NCI-H187 (cell line): ENCODE measurements around the gene CDK17.
"Not testable (repeated sequence)": the region's sequence is repeated elsewhere in the genome, so short reads cannot be mapped to it uniquely, and the experiment has no call there.

ENCODE experiments used
- DNase-seq, 2 experiments: peaks; one replicate each; lab custom pipeline; 2025; lab: John Stamatoyannopoulos, UW

The CDK17 gene

GRCh38 chr12:96399919-96400630 lies at the start of gene CDK17:
TSS of gene CDK17 (minus strand) at chr12:96400439. CDS start at chr12:96334836, 65,603 bp downstream.
- peak; percentile 57 to 81 for DNase-seq

DNA sequence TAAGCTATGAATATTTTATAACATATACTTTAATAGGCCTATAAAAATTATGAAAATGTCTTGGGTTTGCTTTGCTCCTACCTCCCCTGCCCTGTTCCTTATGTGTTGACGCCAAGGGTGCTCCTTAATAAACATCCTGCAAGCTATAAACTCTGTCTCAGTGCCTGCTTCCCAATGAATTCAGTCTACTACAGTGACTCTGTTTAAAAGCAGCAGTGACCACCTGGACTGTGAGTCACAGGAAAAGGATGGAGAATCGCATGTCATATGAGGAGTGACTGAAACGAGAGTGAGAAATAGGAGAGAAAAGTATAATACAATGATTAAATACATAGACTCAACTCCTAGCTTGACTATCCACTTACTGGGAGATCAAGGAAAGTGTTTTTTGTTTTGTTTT lies 48.1 kb upstream of the CDK17 start:
- no peak for DNase-seq

GRCh38 chr12:96447256-96447655 lies 47.0 kb upstream of the CDK17 start:
- DNase-seq = no peak

DNA sequence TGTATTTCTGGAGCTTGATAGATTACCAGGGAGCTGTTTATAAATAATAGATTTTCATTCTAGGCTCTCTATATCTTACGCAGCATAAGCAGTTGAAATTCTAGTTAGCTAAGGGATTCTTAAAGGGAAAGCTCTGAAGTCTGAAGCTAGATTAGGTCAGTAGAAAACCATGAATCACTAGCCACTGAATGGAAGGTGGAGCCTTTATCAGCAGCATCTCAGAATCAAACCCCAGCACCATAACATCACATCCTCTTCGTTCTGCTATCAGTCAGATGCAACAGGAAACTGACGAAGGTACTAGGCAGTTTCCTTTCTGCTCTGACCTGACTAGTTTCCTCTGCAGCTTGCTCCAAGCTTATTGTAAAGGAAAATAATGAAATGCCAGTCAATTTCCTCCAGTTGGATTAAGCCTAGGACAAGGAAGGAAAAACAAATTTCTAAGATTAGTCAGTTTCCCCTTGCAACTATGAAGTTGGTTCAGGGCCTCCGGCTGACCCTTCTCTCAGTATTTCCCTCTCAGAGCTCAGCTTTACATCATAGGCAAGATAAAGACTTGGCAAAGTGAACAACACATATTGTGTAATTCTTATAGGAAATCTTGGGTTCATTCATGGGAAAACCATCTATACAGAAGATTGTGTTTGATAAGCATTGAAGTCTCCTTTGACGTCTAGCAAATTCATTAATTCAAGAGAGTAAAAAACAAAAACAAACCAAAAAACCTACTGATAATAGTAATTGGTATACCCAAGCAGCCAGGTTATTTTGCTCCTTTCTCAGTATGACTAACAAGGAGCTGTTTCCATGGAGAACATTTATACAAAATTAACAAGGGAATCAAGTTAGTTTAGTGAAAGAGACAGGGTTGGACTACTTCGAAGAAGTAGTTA lies 45.7 kb upstream of the CDK17 start:
- DNase-seq = no peak

DNA sequence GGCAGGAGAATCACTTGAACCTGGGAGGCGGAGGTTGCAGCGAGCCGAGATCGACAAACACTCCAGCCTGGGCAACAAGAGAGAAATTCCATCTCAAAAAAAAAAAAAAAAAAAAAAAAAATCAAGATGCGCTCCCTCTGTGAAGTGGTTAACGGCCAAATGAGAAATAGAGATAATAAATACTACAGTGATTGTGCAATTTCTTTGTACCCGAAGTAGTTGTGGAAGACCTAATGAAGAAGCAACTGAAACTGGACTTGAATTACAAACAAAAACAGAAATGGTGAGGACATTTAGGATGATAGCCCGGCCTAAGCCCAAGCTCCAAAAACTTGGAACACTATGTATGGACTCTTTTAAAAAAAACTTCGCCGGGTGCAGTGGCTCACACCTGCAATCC lies 44.2 kb upstream of the CDK17 start:
- no peak for DNase-seq

- no peak for DNase-seq
These were observed 42.7 kb upstream of the CDK17 start for GRCh38 chr12:96442906-96443305.

DNA sequence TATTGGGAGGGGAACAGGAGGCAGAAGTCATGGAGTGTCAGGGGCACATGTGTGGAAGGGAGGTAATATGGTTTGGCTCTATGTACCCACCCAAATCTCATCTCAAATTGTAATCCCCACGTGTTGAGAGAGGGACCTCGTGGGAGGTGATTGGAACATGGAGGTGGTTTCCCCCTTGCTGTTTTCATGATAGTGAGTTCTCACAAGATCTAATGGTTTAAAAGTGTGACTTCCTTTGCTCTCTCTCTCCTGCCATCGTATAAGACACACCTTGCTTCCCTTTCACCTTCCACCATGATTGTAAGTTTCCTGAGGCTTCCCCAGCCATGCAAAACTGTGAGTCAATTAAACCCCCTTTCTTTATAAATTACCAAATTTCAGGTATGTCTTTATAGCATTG lies 41.6 kb upstream of the CDK17 start:
- no peak for DNase-seq

GRCh38 chr12:96438330-96438729 lies 38.1 kb upstream of the CDK17 start:
- no peak for DNase-seq

- no peak for DNase-seq
These were observed 36.9 kb upstream of the CDK17 start for GRCh38 chr12:96437171-96437445.

GRCh38 chr12:96436366-96437170 lies 36.3 kb upstream of the CDK17 start:
- no peak for DNase-seq

DNA sequence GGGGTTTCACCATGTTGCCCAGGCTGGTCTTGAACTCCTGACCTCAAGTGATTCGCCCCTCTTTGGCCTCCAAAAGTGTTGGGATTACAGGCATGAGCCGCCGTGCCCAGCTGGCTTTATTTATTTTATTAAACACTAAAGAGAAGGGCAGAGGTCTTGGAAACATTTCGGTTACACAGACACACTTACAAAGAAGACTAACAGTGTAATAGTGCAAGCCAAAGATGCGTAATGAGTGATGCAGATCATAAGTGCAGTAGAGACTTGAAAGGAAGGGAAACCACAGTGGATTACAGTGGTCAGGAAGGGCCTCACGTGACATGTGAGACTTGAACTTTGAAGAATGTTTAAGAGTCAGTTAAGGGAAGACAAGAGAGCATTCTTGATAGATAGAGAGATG lies 33.9 kb upstream of the CDK17 start:
- no peak for DNase-seq

DNA sequence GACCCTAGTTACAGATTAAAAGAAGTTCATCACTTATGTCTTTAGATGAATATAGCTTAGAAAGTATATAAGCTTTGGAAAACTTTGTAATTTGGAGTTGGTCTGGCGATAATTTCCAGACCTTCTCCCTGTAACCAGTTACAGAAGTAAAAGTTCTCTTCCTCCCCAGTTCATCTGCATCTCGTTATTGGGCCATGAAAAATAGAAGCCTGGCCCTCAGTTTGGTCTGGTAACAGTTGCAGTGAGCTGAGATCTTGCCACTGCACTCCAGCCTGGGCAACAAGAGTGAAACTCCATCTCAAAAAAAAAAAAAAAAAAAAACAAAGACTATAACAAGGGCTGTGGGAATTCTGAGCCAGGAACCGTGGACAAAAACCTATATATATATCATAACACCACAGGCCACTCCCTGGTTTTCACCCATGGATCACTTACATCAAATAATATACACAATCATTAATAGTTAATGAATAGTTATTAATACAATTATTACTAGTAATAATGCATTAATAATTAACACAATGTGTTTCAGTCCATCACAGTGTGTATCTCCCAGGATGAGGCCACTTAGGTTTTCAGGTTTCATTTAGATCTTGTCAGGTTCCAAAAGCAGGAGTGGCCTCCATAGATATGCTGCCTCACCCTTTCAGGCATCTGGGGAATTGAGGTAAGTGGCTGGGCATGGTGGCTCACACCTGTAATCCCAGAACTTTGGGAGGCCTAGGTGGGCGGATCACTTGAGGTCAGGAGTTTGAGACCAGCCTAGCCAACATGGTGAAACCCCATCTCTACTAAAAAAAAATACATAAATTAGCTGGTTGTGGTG lies 32.5 kb upstream of the CDK17 start:
- DNase-seq = not testable (repeated sequence)

- no peak for DNase-seq
These were observed 30.8 kb upstream of the CDK17 start for GRCh38 chr12:96431067-96431466.

GRCh38 chr12:96427269-96427729 lies 27.1 kb upstream of the CDK17 start:
- no peak for DNase-seq

DNA sequence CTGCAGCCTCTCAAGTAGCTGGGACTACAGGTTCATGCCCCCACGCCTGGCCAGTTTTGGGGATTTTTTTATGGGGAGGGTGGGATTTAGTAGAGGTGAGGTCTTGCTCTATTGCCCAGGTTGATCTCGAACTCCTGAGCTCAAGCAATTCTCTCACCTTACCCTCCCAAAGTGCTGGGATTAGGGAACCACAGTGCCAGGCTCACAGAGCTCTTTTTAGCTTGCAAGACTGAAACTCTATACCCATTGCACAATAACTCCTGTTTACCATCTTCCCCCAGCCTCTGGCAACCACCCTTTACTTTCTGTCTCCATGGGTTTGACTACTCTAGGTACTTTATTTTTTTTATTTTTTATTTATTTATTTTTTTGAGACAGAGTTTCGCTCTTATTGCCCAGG lies 25.7 kb upstream of the CDK17 start:
- DNase-seq = no peak

GRCh38 chr12:96425321-96425720 lies 25.1 kb upstream of the CDK17 start:
- DNase-seq = no peak

DNA sequence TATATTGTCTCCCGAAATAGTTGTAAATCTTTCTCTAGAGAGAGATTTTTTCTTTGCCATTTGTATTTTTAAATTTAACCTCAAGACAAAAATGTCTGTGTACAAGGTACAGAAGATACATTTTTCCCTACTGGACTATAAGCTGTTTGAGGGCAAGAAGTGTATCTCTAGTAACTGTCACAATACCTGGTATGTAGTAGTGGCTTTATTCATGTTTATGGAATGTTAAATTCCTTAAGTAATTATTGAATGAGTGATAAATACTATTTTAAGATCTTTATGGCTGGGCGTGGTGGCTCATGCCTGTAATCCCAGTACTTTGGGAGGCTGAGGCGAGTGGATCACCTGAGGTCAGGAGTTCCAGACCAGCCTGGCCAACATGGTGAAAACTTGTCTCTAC lies 24.4 kb upstream of the CDK17 start:
- no peak for DNase-seq

DNA sequence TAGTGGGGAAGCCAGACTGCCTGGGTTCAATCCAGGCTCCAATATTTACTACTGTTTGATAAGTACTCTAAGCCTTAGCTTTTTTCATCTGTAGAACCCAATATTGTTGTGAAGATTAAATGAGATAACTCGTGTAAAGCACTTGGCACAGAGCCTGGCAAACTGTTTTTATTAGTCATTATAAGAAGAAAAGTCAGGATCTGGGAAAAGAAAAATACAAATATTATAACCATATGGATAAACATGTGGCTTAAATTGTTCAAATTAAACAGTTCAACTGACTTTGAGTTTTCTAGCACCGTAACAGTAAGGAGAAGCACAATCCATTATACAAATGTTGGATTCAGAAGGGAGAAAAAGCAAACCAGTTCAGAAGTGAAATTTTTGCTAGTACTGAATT lies 22.0 kb upstream of the CDK17 start:
- no peak for DNase-seq

DNA sequence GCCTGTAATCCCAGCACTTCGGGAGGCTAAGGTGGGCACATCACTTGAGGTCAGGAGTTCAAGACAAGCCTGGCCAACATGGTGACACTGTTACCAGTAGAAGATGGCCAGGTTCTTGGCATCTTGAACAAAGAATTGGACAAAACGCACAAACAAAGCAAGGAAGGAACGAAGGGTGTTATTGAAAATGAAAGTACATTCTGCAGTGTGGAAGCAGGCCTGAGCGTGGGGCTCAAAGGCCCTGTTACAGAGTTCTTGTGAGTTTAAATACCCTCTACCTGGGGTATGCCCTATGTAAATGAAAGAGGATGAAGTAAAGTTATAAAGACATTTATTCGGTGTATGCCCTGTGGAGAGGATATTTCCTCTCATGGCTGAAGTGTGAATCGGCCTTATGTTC lies 20.8 kb upstream of the CDK17 start:
- no peak for DNase-seq

- DNase-seq = no peak
These were observed 20.1 kb upstream of the CDK17 start for GRCh38 chr12:96420277-96420835.

GRCh38 chr12:96419576-96420276 lies 19.5 kb upstream of the CDK17 start:
- DNase-seq = no peak
